PFSK-1 (cell line): ENCODE data around the gene TBC1D21. TPM values are rescaled to one million over a fixed set of nuclear protein-coding genes. Genes with fewer than 3 reads are reported as not detected.
A peak's percentile ranks its signal among the peaks of the same experiment; 100 is the strongest.

Experiments used
- FOXP2 ChIP-seq: optimal IDR thresholded peaks from 2 replicates; pipeline ENCODE3; 2011; ENCODE audit warnings: borderline replicate concordance, control low read depth, inconsistent platforms; ENCODE audit not compliant: insufficient read depth; ENCODE audit errors: extremely low read length, extremely low read depth
- POLR2AphosphoS5 ChIP-seq: IDR thresholded peaks from 2 replicates; pipeline ENCODE4 v1.6.1; 2012; ENCODE audit warnings: low read depth, mild to moderate bottlenecking, control low read depth, low read length, moderate library complexity
- SIN3A ChIP-seq: IDR thresholded peaks from 2 replicates; pipeline ENCODE4 v1.6.1; 2012; ENCODE audit warnings: mild to moderate bottlenecking, low read length, moderate library complexity, borderline replicate concordance; ENCODE audit not compliant: insufficient read depth
- TAF1 ChIP-seq: IDR thresholded peaks from 2 replicates; pipeline ENCODE4 v1.6.1; 2012; ENCODE audit warnings: low read length, control low read depth, borderline replicate concordance; ENCODE audit not compliant: insufficient read depth
- polyA plus RNA-seq: library from polyadenylated mRNA; unstranded; fragments of >200 nt; gene quantifications from one replicate; pipeline ENCODE4 v1.2.1, GENCODE V29; 2012; ENCODE audit warnings: low read depth, missing spikeins; ENCODE audit not compliant: insufficient read length
- TF ChIP-seq, protein P1 (sequence below), 2 experiments: IDR thresholded peaks; 2 replicates each; pipeline versions ENCODE4 v1.6.1 to v1.8.0; 2011 to 2012; ENCODE audit warnings: low read depth in 2 of 2, low read length in 2 of 2, control low read depth in 1 of 2, inconsistent platforms in 1 of 2, mild to moderate bottlenecking in 1 of 2, moderate library complexity in 1 of 2; ENCODE audit not compliant: insufficient read depth in 1 of 2

TBC1D21 gene, protein sequence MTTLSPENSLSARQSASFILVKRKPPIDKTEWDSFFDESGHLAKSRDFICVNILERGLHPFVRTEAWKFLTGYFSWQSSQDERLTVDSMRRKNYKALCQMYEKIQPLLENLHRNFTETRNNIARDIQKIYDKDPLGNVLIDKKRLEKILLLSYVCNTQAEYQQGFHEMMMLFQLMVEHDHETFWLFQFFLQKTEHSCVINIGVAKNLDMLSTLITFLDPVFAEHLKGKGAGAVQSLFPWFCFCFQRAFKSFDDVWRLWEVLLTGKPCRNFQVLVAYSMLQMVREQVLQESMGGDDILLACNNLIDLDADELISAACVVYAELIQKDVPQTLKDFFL
- not detected for polyA plus RNA-seq

DNA sequence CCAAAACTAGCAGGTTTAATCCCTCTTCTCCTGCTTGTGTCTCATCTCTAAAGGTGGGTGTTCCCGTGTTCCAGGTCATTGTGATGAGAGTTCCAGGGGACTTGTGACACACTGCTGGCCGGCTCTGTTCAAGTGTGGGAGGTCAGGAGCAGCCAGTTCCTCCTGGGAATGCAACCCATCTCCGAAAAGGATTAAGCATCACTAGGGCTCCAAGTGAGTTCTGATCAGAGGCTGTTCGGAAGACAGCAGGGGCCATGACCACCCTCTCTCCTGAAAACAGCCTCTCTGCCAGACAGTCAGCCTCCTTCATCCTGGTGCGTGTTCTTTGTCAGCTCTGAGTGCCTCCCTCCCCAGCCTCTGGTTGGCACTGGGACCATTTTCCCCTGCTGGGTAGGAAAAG is at the start of gene TBC1D21:
TSS of gene TBC1D21 (plus strand) at position 109 of the 400 bp plus-strand sequence. CDS start at position 255, 146 bp downstream.
- TF ChIP-seq POLR2AphosphoS5, result no peak
- no peak for TF ChIP-seq FOXP2
- no peak for TF ChIP-seq TAF1
- TF ChIP-seq, protein P1, sequence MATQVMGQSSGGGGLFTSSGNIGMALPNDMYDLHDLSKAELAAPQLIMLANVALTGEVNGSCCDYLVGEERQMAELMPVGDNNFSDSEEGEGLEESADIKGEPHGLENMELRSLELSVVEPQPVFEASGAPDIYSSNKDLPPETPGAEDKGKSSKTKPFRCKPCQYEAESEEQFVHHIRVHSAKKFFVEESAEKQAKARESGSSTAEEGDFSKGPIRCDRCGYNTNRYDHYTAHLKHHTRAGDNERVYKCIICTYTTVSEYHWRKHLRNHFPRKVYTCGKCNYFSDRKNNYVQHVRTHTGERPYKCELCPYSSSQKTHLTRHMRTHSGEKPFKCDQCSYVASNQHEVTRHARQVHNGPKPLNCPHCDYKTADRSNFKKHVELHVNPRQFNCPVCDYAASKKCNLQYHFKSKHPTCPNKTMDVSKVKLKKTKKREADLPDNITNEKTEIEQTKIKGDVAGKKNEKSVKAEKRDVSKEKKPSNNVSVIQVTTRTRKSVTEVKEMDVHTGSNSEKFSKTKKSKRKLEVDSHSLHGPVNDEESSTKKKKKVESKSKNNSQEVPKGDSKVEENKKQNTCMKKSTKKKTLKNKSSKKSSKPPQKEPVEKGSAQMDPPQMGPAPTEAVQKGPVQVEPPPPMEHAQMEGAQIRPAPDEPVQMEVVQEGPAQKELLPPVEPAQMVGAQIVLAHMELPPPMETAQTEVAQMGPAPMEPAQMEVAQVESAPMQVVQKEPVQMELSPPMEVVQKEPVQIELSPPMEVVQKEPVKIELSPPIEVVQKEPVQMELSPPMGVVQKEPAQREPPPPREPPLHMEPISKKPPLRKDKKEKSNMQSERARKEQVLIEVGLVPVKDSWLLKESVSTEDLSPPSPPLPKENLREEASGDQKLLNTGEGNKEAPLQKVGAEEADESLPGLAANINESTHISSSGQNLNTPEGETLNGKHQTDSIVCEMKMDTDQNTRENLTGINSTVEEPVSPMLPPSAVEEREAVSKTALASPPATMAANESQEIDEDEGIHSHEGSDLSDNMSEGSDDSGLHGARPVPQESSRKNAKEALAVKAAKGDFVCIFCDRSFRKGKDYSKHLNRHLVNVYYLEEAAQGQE (IDR thresholded peaks at IDR 0.05; ENCODE audit: insufficient read depth in 1 of 2, low read depth in 2 of 2, low read length in 2 of 2), result no peak

DNA sequence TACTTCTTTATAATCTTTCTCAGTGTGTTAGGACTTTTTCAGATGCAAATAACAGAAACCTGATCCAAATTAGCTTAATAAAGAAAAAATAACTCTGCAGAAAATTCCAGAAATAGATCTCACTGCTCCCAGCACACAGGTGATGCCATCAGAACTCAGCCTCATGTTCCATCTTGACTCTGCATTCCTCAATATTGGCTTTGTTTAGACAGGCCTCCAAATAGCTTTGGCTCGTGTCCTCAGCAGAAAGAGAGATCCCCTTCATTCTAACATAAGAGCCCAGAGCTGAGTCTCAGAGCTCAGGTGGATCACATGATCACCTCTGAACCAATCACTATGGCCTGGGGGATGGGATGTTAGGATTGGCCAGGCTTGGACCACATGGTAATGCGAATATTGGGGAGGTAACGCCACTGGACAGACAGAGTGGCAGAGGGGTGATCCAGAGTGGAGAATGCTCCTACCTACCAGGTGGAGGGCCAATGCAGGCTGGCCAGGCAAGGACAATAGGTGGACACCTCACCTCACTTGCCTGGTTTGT is 46.6 kb upstream of the TBC1D21 start:
- no peak for TF ChIP-seq SIN3A
- TF ChIP-seq, protein P1 (IDR thresholded peaks at IDR 0.05; ENCODE audit: insufficient read depth in 1 of 2, low read depth in 2 of 2, low read length in 2 of 2), result no peak
- no peak for TF ChIP-seq TAF1
- TF ChIP-seq FOXP2, result no peak
- TF ChIP-seq POLR2AphosphoS5, result no peak

DNA sequence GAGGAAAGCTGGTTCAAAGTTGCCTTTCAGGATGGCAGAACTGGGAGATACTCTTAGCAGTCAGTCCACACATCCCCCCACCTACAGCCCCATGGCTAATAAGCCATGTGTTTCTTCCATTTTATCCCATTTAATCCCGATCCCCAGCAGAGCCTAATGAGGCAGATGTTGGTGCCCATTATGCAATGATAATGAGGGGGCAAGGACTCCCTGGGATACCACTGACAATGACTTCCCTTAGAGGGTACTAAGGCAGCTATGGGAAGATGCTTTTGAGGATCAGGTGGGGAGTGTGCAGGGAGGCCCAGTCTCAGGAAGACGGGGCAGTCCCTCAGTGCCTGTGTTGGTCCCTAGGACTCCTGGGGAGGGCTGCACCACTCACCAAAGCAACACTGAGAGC is 43.8 kb upstream of the TBC1D21 start:
- TF ChIP-seq, protein P1 (IDR thresholded peaks at IDR 0.05; ENCODE audit: insufficient read depth in 1 of 2, low read depth in 2 of 2, low read length in 2 of 2), result no peak
- no peak for TF ChIP-seq POLR2AphosphoS5

DNA sequence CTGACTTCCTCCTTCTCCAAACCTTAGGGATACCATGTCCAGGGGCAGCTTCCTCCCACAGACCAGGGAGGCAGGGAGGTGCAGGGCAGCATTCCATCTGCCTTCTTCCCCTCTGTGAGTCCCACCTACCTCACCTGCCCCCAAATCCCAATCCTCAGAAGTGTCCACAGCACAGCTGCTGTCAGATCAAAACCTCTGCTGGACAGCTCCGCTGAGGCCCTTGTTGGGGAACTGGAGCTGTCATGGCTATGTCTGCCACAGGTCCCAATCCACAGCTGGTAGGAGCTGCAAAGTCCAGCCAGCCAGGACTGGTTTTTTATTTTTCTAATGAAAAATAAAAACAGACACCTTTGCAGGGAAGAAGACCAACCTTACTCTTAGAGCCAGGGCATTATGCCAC is 40.7 kb upstream of the TBC1D21 start:
- no peak for TF ChIP-seq POLR2AphosphoS5
- TF ChIP-seq, protein P1 (IDR thresholded peaks at IDR 0.05; ENCODE audit: insufficient read depth in 1 of 2, low read depth in 2 of 2, low read length in 2 of 2), result peak; percentile 83 to 93
- no peak for TF ChIP-seq SIN3A
- no peak for TF ChIP-seq FOXP2
- TF ChIP-seq TAF1, result no peak

DNA sequence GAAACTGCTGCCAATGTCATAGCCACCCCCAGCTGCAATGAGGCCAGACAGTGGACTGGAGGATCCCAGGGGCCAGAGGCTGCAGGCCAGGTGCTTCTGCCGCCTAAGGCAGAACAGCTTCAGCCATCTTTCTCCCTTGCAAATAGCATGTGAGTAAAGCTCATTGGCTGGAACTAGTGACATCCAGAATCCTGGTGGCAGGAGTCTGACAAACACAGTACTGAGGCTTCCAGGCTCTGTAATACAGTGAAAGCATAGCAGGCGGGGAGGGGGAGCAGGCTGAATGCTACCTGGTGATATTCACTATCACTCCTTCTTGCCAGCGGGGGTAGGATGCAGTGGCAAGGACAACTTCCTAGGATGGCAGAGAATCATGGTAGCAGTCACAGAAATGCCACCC is 36.5 kb upstream of the TBC1D21 start:
- TF ChIP-seq FOXP2, result no peak
- TF ChIP-seq TAF1, result no peak
- TF ChIP-seq, protein P1 (IDR thresholded peaks at IDR 0.05; ENCODE audit: insufficient read depth in 1 of 2, low read depth in 2 of 2, low read length in 2 of 2), result no peak
- TF ChIP-seq POLR2AphosphoS5, result no peak
- TF ChIP-seq SIN3A, result no peak
